IMR-90 (cell line): Measurements from ENCODE around the gene CPO. TPM values are rescaled to one million over a fixed set of nuclear protein-coding genes. Genes with fewer than 3 reads are reported as not detected.

ENCODE experiments used
- ATAC-seq: fragments of 200-7000 bp; cut with Tn5 transposase; 2 replicates; pipeline ENCODE4 v1.9.1; 2020; ENCODE audit warnings: low read depth, mild to moderate bottlenecking, moderate library complexity
- BruUV-seq: library from RNA; stranded (reverse); fragments of 400-500 nt; replicated peaks from 2 replicates; lab custom pipeline; 2021; lab: Mats Ljungman, UMichigan
- CTCF ChIA-PET: fragments of 300-600 bp; formaldehyde crosslinking; extraction: SDS; loops from one replicate; lab custom pipeline; 2021; ENCODE audit warnings: antibody characterized with exemption; lab: Yijun Ruan, JAX
- POLR2A ChIA-PET: fragments of 300-600 bp; sonication (Branson Sonifier 250); formaldehyde crosslinking; loops from one replicate; lab custom pipeline; 2022; ENCODE audit warnings: antibody characterized with exemption; ENCODE audit not compliant: unreplicated experiment; lab: Charles Lee
- DNase-seq: peaks from one replicate; pipeline ENCODE4 v3.0.0; 2013
- H2AFZ ChIP-seq: replicated peaks from 2 replicates; pipeline ENCODE3; 2013; ENCODE audit warnings: low read length, mild to moderate bottlenecking; ENCODE audit not compliant: poor library complexity
- H2AK5ac ChIP-seq: 2 replicates; pipeline ENCODE4 v1.6.1; 2013; ENCODE audit warnings: low read depth, low read length, inconsistent platforms
- H2AK9ac ChIP-seq: replicated peaks from 2 replicates; pipeline ENCODE3; 2013; ENCODE audit warnings: mild to moderate bottlenecking, low read depth, low read length, moderate library complexity; ENCODE audit not compliant: poor library complexity
- H2BK120ac ChIP-seq: 2 replicates; pipeline ENCODE4 v1.6.1; 2013; ENCODE audit warnings: low read depth, low read length, inconsistent platforms
- H2BK15ac ChIP-seq: 3 replicates; pipeline ENCODE4 v1.6.1; 2013; ENCODE audit warnings: low read depth, low read length, inconsistent platforms
- H2BK20ac ChIP-seq: 2 replicates; pipeline ENCODE4 v1.6.1; 2013; ENCODE audit warnings: low read depth, mild to moderate bottlenecking, inconsistent platforms, low read length, moderate library complexity
- H2BK5ac ChIP-seq: 2 replicates; pipeline ENCODE4 v1.6.1; 2013; ENCODE audit warnings: mild to moderate bottlenecking, low read depth, low read length, inconsistent platforms; ENCODE audit not compliant: poor library complexity, severe bottlenecking
- H3K14ac ChIP-seq: replicated peaks from 2 replicates; pipeline ENCODE4 v1.6.1; 2013; ENCODE audit warnings: low read depth, low read length, inconsistent platforms
- H3K18ac ChIP-seq: 2 replicates; pipeline ENCODE4 v1.6.1; 2013; ENCODE audit warnings: low read depth, low read length, control low read depth
- H3K23ac ChIP-seq: 2 replicates; pipeline ENCODE4 v1.6.1; 2013; ENCODE audit warnings: low read depth, low read length, inconsistent platforms
- H3K27ac ChIP-seq: 2 replicates; pipeline ENCODE4 v1.5.1; 2013; ENCODE audit warnings: mild to moderate bottlenecking, control low read depth, low read length; ENCODE audit not compliant: insufficient read depth
- H3K27me3 ChIP-seq: 2 replicates; pipeline ENCODE4 v1.6.1; 2013; ENCODE audit warnings: low read length; ENCODE audit not compliant: control insufficient read depth, insufficient read depth
- H3K36me3 ChIP-seq: 2 replicates; pipeline ENCODE4 v1.6.1; 2013; ENCODE audit warnings: low read length, mixed read lengths; ENCODE audit not compliant: control insufficient read depth, insufficient read depth
- H3K4ac ChIP-seq: 2 replicates; pipeline ENCODE4 v1.6.1; 2013; ENCODE audit warnings: low read depth, low read length, inconsistent platforms
- H3K4me1 ChIP-seq: 2 replicates; pipeline ENCODE4 v1.6.1; 2013; ENCODE audit warnings: low read length, mixed read lengths; ENCODE audit not compliant: control insufficient read depth, insufficient read depth
- H3K4me2 ChIP-seq: 2 replicates; pipeline ENCODE4 v1.6.1; 2013; ENCODE audit warnings: low read depth, mild to moderate bottlenecking, control low read depth, low read length, moderate library complexity
- H3K4me3 ChIP-seq: 2 replicates; pipeline ENCODE4 v1.5.1; 2013; ENCODE audit warnings: low read depth, mild to moderate bottlenecking, control low read depth, low read length, moderate library complexity; ENCODE audit not compliant: insufficient read depth
- H3K56ac ChIP-seq: 2 replicates; pipeline ENCODE4 v1.6.1; 2013; ENCODE audit warnings: low read length, inconsistent platforms; ENCODE audit not compliant: insufficient read depth; ENCODE audit errors: extremely low read depth
- H3K79me1 ChIP-seq, 2 experiments: 2 replicates each; pipeline ENCODE4 v1.6.1; 2013; ENCODE audit warnings: low read length in 2 of 2, inconsistent platforms in 1 of 2, low read depth in 1 of 2
- H3K9ac ChIP-seq: 2 replicates; pipeline ENCODE4 v1.6.1; 2013; ENCODE audit warnings: low read depth, low read length, control low read depth
- H3K9me1 ChIP-seq: 2 replicates; pipeline ENCODE4 v1.6.1; 2013; ENCODE audit warnings: low read length, inconsistent platforms; ENCODE audit not compliant: insufficient read depth
- H3K9me3 ChIP-seq: 2 replicates; pipeline ENCODE4 v1.6.1; 2013; ENCODE audit warnings: low read length; ENCODE audit not compliant: control insufficient read depth, insufficient read depth
- H4K20me1 ChIP-seq: 2 replicates; pipeline ENCODE4 v1.6.1; 2013; ENCODE audit warnings: low read length, inconsistent platforms; ENCODE audit not compliant: insufficient read depth
- H4K5ac ChIP-seq: 2 replicates; pipeline ENCODE4 v1.6.1; 2013; ENCODE audit warnings: mild to moderate bottlenecking, low read depth, low read length, control low read depth
- H4K8ac ChIP-seq, 2 experiments: 2 replicates each; pipeline ENCODE4 v1.6.1; 2013; ENCODE audit warnings: low read depth in 2 of 2, low read length in 2 of 2, control low read depth in 1 of 2, inconsistent platforms in 1 of 2
- H4K91ac ChIP-seq: 2 replicates; pipeline ENCODE4 v1.6.1; 2013; ENCODE audit warnings: low read depth, low read length, inconsistent platforms; ENCODE audit not compliant: insufficient read depth
- BHLHE40 ChIP-seq: fragments of 150-350 bp; IDR thresholded peaks from 2 replicates; pipeline ENCODE4 v1.6.1; 2016; ENCODE audit warnings: mild to moderate bottlenecking, low read depth, low read length
- CEBPB ChIP-seq: IDR thresholded peaks from 2 replicates; pipeline ENCODE4 v1.6.1; 2012; ENCODE audit warnings: low read depth, low read length, improper control_type of control experiment
- CHD1 ChIP-seq: IDR thresholded peaks from 2 replicates; pipeline ENCODE4 v1.6.1; 2012; ENCODE audit warnings: low read depth, low read length, improper control_type of control experiment
- MAFK ChIP-seq: IDR thresholded peaks from 2 replicates; pipeline ENCODE4 v1.6.1; 2012; ENCODE audit warnings: low read depth, low read length, improper control_type of control experiment
- POLR2A ChIP-seq: IDR thresholded peaks from 2 replicates; pipeline ENCODE4 v1.6.1; 2012; ENCODE audit warnings: mild to moderate bottlenecking, low read depth, low read length
- SMC3 ChIP-seq: fragments of 150-350 bp; IDR thresholded peaks from 2 replicates; pipeline ENCODE4 v1.6.1; 2016; ENCODE audit warnings: low read depth, mild to moderate bottlenecking, antibody characterized with exemption, low read length, moderate library complexity
- WGBS, 2 experiments: methylation state at CpG; one replicate each; pipeline versions ENCODE4 v1.1.5 to v1.1.7; 2013; ENCODE audit warnings: missing lambda C conversion rate in 2 of 2; ENCODE audit not compliant: insufficient read length in 1 of 2; ENCODE audit errors: extremely low coverage in 2 of 2; 5-methylcytosine and 5-hydroxymethylcytosine counted together
- dilution Hi-C: fragments of 300-500 bp; cut with HindIII; formaldehyde crosslinking; loops from one replicate; pipeline ENCODE4 v1.14.3; 2018; ENCODE audit warnings: low sequenced_read_pairs; ENCODE audit not compliant: unreplicated experiment
- in situ Hi-C: fragments of 300-500 bp; cut with MboI; formaldehyde crosslinking; loops from 3 replicates; pipeline ENCODE4 v1.14.3; 2019; ENCODE audit warnings: low sequenced_read_pairs, inconsistent platforms, mixed read lengths
- intact Hi-C: fragments of 100-400 bp; cut with micrococcal nuclease; formaldehyde crosslinking; loops from 2 replicates; pipeline ENCODE4 v1.10.0; 2022
- polyA plus RNA-seq, 3 experiments: library from polyadenylated mRNA; depleted of rRNA; stranded (reverse); fragments of >200 nt; gene quantifications; 2 replicates each; pipeline ENCODE4 v1.2.3, GENCODE V29; 2012; ENCODE audit warnings: low replicate concordance in 1 of 3
- total RNA-seq: library from RNA; depleted of rRNA; stranded (reverse); fragments of >200 nt; gene quantifications from 2 replicates; pipeline ENCODE4 v1.2.3, GENCODE V29; 2012
- TF ChIP-seq, protein P1 (sequence below): fragments of 150-350 bp; IDR thresholded peaks from 2 replicates; pipeline ENCODE4 v1.6.1; 2017; ENCODE audit warnings: mild to moderate bottlenecking, antibody characterized with exemption, low read length, low read depth

Gene CPO
- total and polyA plus RNA-seq, 2 of the 4 experiments (the other 2 are of a cell fraction): not detected

DNA sequence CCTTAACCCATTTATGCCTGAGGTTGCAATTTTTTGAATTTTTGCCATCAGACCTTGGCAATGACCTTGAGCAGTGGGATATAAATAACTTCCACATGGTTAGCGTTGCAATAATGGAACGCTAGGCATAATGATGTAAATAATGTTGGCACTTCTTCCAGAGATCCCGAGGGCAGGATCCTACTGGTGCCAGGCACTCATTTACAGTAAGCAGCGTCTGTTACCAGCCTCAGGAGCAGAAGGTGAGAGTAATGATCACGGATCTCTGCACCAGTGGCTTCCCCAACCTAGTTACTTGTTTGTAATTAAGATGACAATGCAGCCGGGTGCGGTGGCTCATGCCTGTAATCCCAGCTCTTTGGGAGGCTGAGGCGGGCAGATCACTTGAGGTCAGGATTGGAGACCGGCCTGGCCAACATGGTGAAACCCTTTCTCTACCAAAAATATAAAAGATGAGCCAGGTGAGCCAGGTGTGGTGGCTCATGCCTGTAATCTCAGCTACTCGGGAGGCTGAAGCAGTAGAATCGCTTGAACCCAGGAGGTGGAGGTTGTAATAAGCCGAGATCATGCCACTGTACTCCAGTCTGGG lies 41.9 kb downstream of the CPO start:
- H3K4me3 ChIP-seq: no peak overlapping the region
- dilution Hi-C loops: no loop called here
- H2BK15ac ChIP-seq: no peak overlapping the region
- 100% methylated on average over 1 of the region's 12 CpGs; no CpG with 5 or more reads in 1 of the 2 experiments for whole genome bisulfite sequencing, 2 experiments
- no peak overlapping the region for H2AK5ac ChIP-seq
- no peak overlapping the region for H2BK120ac ChIP-seq
- BruUV-seq: no TSS peak
- H3K18ac ChIP-seq: no peak overlapping the region
- no peak overlapping the region for H4K8ac ChIP-seq
- POLR2A ChIA-PET: interaction anchor here (3.5 kb wide), 1 partner anchor 183 kb away, joined by 27 read pairs; the partner anchor contains the start of gene KLF7
- H2AK9ac ChIP-seq: no peak overlapping the region
- no peaks in the 10 kb centered on the region for H3K36me3 ChIP-seq
- peaks cover 3% of the 10 kb centered on the region for H3K27me3 ChIP-seq
- H3K14ac ChIP-seq: no peak overlapping the region
- H4K5ac ChIP-seq: no peak overlapping the region
- H3K4me1 ChIP-seq: peaks cover 9% of the 10 kb centered on the region
- H3K9me1 ChIP-seq: no peaks in the 10 kb centered on the region
- peaks cover 3 to 4% of the 10 kb centered on the region in 2 experiments; a peak in 1 of 4 replicates for H3K79me1 ChIP-seq
- H2AFZ ChIP-seq: no peak overlapping the region
- DNase-seq: no peak
- no peak overlapping the region for H3K27ac ChIP-seq
- H3K4ac ChIP-seq: no peak overlapping the region
- H3K23ac ChIP-seq: no peak overlapping the region
- H2BK20ac ChIP-seq: no peak overlapping the region
- TF ChIP-seq, protein P1, sequence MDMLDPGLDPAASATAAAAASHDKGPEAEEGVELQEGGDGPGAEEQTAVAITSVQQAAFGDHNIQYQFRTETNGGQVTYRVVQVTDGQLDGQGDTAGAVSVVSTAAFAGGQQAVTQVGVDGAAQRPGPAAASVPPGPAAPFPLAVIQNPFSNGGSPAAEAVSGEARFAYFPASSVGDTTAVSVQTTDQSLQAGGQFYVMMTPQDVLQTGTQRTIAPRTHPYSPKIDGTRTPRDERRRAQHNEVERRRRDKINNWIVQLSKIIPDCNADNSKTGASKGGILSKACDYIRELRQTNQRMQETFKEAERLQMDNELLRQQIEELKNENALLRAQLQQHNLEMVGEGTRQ: no peak
- TF ChIP-seq CHD1 (no peak), MAFK (no peak), CEBPB (no peak), SMC3 (no peak), POLR2A (no peak), BHLHE40 (no peak)
- intact Hi-C loops: loop anchor here (1.0 to 10.0 kb wide), 10 partner anchors 94 to 1094 kb away; no protein-coding TSS in a partner anchor
- H4K91ac ChIP-seq: no peak overlapping the region
- no peaks in the 10 kb centered on the region for H3K9me3 ChIP-seq
- no peak for ATAC-seq
- H4K20me1 ChIP-seq: no peaks in the 10 kb centered on the region
- H3K56ac ChIP-seq: no peak overlapping the region
- CTCF ChIA-PET: interaction anchor here (0.9 to 2.3 kb wide), 4 partner anchors 16 to 492 kb away, joined by 3 to 18 read pairs (median 4); no protein-coding TSS in a partner anchor
- H3K4me2 ChIP-seq: no peak overlapping the region
- no peak overlapping the region for H3K9ac ChIP-seq
- in situ Hi-C loops: loop anchor here (5.0 to 10.0 kb wide), 3 partner anchors 184 to 754 kb away; partner anchors contain the start of gene KLF7
- H2BK5ac ChIP-seq: no peak overlapping the region
